ENCODE results near the gene MTCL1. TPM values are rescaled to one million over a fixed set of nuclear protein-coding genes. Genes with fewer than 3 reads are reported as not detected.

MTCL1 gene
- total RNA-seq, 2 donors from 2014 or later, result 4.3 to 4.7 TPM

- peak; percentile 85 for DNase-seq
- intact Hi-C loops (cut with DNase I), result no loop called here
- peak; percentile 89 to 98 for ATAC-seq
These were observed 24.9 kb downstream of the MTCL1 start for GRCh38 chr18:8730080-8730827.

GRCh38 chr18:8732442-8733360 lies 27.3 kb downstream of the MTCL1 start:
- ATAC-seq, result no peak
- DNase-seq, result no peak
- intact Hi-C loops (cut with DNase I), result no loop called here

GRCh38 chr18:8734496-8734895 lies 29.1 kb downstream of the MTCL1 start:
- intact Hi-C loops (cut with DNase I), result no loop called here
- ATAC-seq (no peak), DNase-seq (no peak)

GRCh38 chr18:8735274-8735673 lies 29.9 kb downstream of the MTCL1 start:
- no peak for DNase-seq
- no peak for ATAC-seq
- intact Hi-C loops (cut with DNase I), result no loop called here

- intact Hi-C loops (cut with DNase I), result no loop called here
- DNase-seq, result no peak
- no peak for ATAC-seq
These were observed 35.8 kb downstream of the MTCL1 start for GRCh38 chr18:8741117-8741516.

GRCh38 chr18:8741532-8741931 lies 36.2 kb downstream of the MTCL1 start:
- ATAC-seq (no peak), DNase-seq (no peak)
- intact Hi-C loops (cut with DNase I), result no loop called here

- intact Hi-C loops (cut with DNase I), result no loop called here
- DNase-seq (no peak), ATAC-seq (no peak)
These were observed 37.3 kb downstream of the MTCL1 start for GRCh38 chr18:8742387-8743361.

- ATAC-seq (no peak), DNase-seq (no peak)
- intact Hi-C loops (cut with DNase I), result no loop called here
These were observed 38.7 kb downstream of the MTCL1 start for GRCh38 chr18:8744038-8744437.

GRCh38 chr18:8744656-8745055 lies 39.3 kb downstream of the MTCL1 start:
- DNase-seq, result no peak
- intact Hi-C loops (cut with DNase I), result no loop called here

GRCh38 chr18:8745355-8746014 lies 40.1 kb downstream of the MTCL1 start:
- ATAC-seq, result no peak

More at GRCh38 chr18:8744656-8745055, 39.3 kb downstream of the MTCL1 start:
- no peak for ATAC-seq

GRCh38 chr18:8747440-8747937 lies 42.1 kb downstream of the MTCL1 start:
- DNase-seq (no peak), ATAC-seq (no peak)
- intact Hi-C loops (cut with DNase I), result no loop called here

More at GRCh38 chr18:8745355-8746014, 40.1 kb downstream of the MTCL1 start:
- DNase-seq, result no peak
- intact Hi-C loops (cut with DNase I), result no loop called here

- intact Hi-C loops (cut with DNase I), result no loop called here
- ATAC-seq (no peak), DNase-seq (no peak)
These were observed 44.1 kb downstream of the MTCL1 start for GRCh38 chr18:8749492-8749891.

GRCh38 chr18:8750954-8751415 lies 45.6 kb downstream of the MTCL1 start:
- intact Hi-C loops (cut with DNase I), result no loop called here
- no peak for DNase-seq
- no peak for ATAC-seq

- DNase-seq (no peak), ATAC-seq (no peak)
- intact Hi-C loops (cut with DNase I), result no loop called here
These were observed 46.3 kb downstream of the MTCL1 start for GRCh38 chr18:8751692-8752091.

- intact Hi-C loops (cut with DNase I), result no loop called here
- no peak for ATAC-seq
- no peak for DNase-seq
These were observed 47.0 kb downstream of the MTCL1 start for GRCh38 chr18:8752329-8752728.

GRCh38 chr18:8754995-8755960 lies 49.9 kb downstream of the MTCL1 start:
- DNase-seq (no peak), ATAC-seq (no peak)
- intact Hi-C loops (cut with DNase I), result no loop called here

GRCh38 chr18:8756571-8756970 lies 51.2 kb downstream of the MTCL1 start:
- ATAC-seq (no peak), DNase-seq (no peak)
- intact Hi-C loops (cut with DNase I), result no loop called here

Data from left cardiac atrium (tissue), 4 donors.